A549 (cell line): ENCODE measurements around the gene TTC7B. TPM values are rescaled to one million over a fixed set of nuclear protein-coding genes. Genes with fewer than 3 reads are reported as not detected.

Experiments
- ATAC-seq, 2 experiments: fragments of 200-7000 bp in 1 of 2; fragments of >200 bp in 1 of 2; cut with Nextera tagmentation in 1 of 2; cut with Tn5 transposase in 1 of 2; 3 replicates each; pipeline versions ENCODE4 v1.8.0 to v1.9.1; 2018 to 2020; ENCODE audit warnings: mild to moderate bottlenecking in 1 of 2, moderate library complexity in 1 of 2
- CTCF ChIA-PET: fragments of 300-600 bp; sonication (Branson Sonifier 250); formaldehyde crosslinking; extraction: SDS; loops from one replicate; lab custom pipeline; 2021; ENCODE audit warnings: antibody characterized with exemption, inconsistent platforms; lab: Yijun Ruan, JAX
- POLR2A ChIA-PET: fragments of 350-600 bp; formaldehyde crosslinking; extraction: SDS; loops from one replicate; lab custom pipeline; 2021; ENCODE audit warnings: antibody characterized with exemption, inconsistent platforms; lab: Yijun Ruan, JAX
- DNase-seq, 2 experiments: peaks; one replicate each; pipeline versions ENCODE4 v3.0.0 to v3.0.0-alpha.2; 2011 to 2016; ENCODE audit warnings: low read depth in 1 of 2, low spot score in 1 of 2
- FAIRE-seq: peaks from 2 replicates; lab custom pipeline; 2011; peaks lifted over from hg19 to GRCh38; lab: Jason Lieb, UNC
- H3K27ac ChIP-seq, 2 experiments: fragments of >200 bp; sonication (Bioruptor Twin); formaldehyde crosslinking; 3 replicates each; pipeline ENCODE4 v1.5.1; 2016 to 2017
- H3K4me1 ChIP-seq: fragments of >200 bp; sonication (Bioruptor Twin); formaldehyde crosslinking; 3 replicates; pipeline ENCODE4 v1.6.1; 2016
- H3K4me2 ChIP-seq: fragments of >200 bp; sonication (Bioruptor Twin); formaldehyde crosslinking; 3 replicates; pipeline ENCODE4 v1.6.1; 2016
- H3K4me3 ChIP-seq: fragments of >200 bp; sonication (Bioruptor Twin); formaldehyde crosslinking; 3 replicates; pipeline ENCODE4 v1.5.1; 2016
- H3K9me3 ChIP-seq: fragments of >200 bp; sonication (Bioruptor Twin); formaldehyde crosslinking; 3 replicates; pipeline ENCODE4 v1.6.1; 2016
- CBX2 ChIP-seq: fragments of 200-600 bp; sonication (generic); IDR thresholded peaks from 2 replicates; pipeline ENCODE4 v1.6.1; 2016; ENCODE audit warnings: low read depth, mild to moderate bottlenecking, borderline replicate concordance
- CEBPB ChIP-seq, 2 experiments: fragments of >200 bp in 1 of 2; sonication (Bioruptor Twin) in 1 of 2; formaldehyde crosslinking in 1 of 2; IDR thresholded peaks; 2 replicates each; pipeline ENCODE4 v1.6.1; 2012 to 2016
- E2F6 ChIP-seq: IDR thresholded peaks from 2 replicates; pipeline ENCODE4 v1.6.1; 2012; ENCODE audit warnings: low read depth, borderline replicate concordance
- EHMT2 ChIP-seq: fragments of 200-600 bp; sonication (generic); IDR thresholded peaks from 2 replicates; pipeline ENCODE4 v1.6.1; 2016; ENCODE audit warnings: antibody characterized with exemption, low read depth, mild to moderate bottlenecking, moderate library complexity
- ELK1 ChIP-seq: fragments of 150-350 bp; IDR thresholded peaks from 2 replicates; pipeline ENCODE4 v1.6.1; 2014; ENCODE audit warnings: low read depth, mild to moderate bottlenecking, low read length
- EP300 ChIP-seq, 2 experiments: fragments of >200 bp; sonication (Bioruptor Twin); formaldehyde crosslinking; IDR thresholded peaks; 2 replicates in 1 of 2; 3 replicates in 1 of 2; pipeline ENCODE4 v1.6.1; 2016 to 2017
- ESRRA ChIP-seq: fragments of 150-350 bp; IDR thresholded peaks from 2 replicates; pipeline ENCODE4 v1.6.1; 2014; ENCODE audit warnings: mild to moderate bottlenecking, low read length, borderline replicate concordance
- FOSB ChIP-seq: fragments of 250-450 bp; sonication (Bioruptor Pico); IDR thresholded peaks from 2 replicates; pipeline ENCODE4 v1.5.0; 2020; ENCODE audit warnings: mild to moderate bottlenecking, moderate library complexity
- HDAC2 ChIP-seq: fragments of 200-600 bp; sonication (generic); IDR thresholded peaks from 2 replicates; pipeline ENCODE4 v1.6.1; 2016
- HMGXB4 ChIP-seq: fragments of 250-450 bp; sonication (Bioruptor Pico); IDR thresholded peaks from 2 replicates; pipeline ENCODE4 v1.5.0; 2021; ENCODE audit warnings: mild to moderate bottlenecking, moderate library complexity, borderline replicate concordance
- HOXA7 ChIP-seq: fragments of 250-450 bp; sonication (Bioruptor Pico); IDR thresholded peaks from 2 replicates; pipeline ENCODE4 v1.5.0; 2020; ENCODE audit warnings: mild to moderate bottlenecking, moderate library complexity
- JUN ChIP-seq, 2 experiments: fragments of >200 bp; sonication (Bioruptor Twin); formaldehyde crosslinking; IDR thresholded peaks; 2 replicates in 1 of 2; 3 replicates in 1 of 2; pipeline ENCODE4 v1.6.1; 2016 to 2017
- KDM5A ChIP-seq: fragments of 200-600 bp; sonication (generic); IDR thresholded peaks from 2 replicates; pipeline ENCODE4 v1.6.1; 2016; ENCODE audit warnings: antibody characterized with exemption, mild to moderate bottlenecking
- MAFK ChIP-seq: fragments of 450-650 bp; IDR thresholded peaks from 2 replicates; pipeline ENCODE4 v1.6.1; 2014; ENCODE audit not compliant: partially characterized antibody
- MAZ ChIP-seq: fragments of 150-350 bp; IDR thresholded peaks from 2 replicates; pipeline ENCODE4 v1.6.1; 2014; ENCODE audit warnings: antibody characterized with exemption, low read depth, low read length, borderline replicate concordance
- PBX3 ChIP-seq: IDR thresholded peaks from 2 replicates; pipeline ENCODE4 v1.6.1; 2012
- RAD21 ChIP-seq, 2 experiments: fragments of >200 bp in 1 of 2; sonication (Bioruptor Twin) in 1 of 2; formaldehyde crosslinking in 1 of 2; IDR thresholded peaks in 1 of 2; conservative IDR thresholded peaks in 1 of 2; 2 replicates in 1 of 2; 3 replicates in 1 of 2; pipeline ENCODE4 v1.6.1; 2012 to 2018; ENCODE audit warnings: inconsistent platforms in 1 of 2
- REST ChIP-seq: fragments of 200-600 bp; sonication (generic); IDR thresholded peaks from 2 replicates; pipeline ENCODE4 v1.6.1; 2016; ENCODE audit warnings: antibody characterized with exemption, mild to moderate bottlenecking, moderate library complexity
- SREBF2 ChIP-seq: fragments of 450-650 bp; IDR thresholded peaks from 2 replicates; pipeline ENCODE4 v1.6.1; 2014; ENCODE audit warnings: mild to moderate bottlenecking, moderate library complexity
- TP53 ChIP-seq: fragments of 250-450 bp; sonication (Bioruptor Pico); IDR thresholded peaks from 2 replicates; pipeline ENCODE4 v1.5.0; 2021; ENCODE audit warnings: mild to moderate bottlenecking, moderate library complexity
- ZSCAN20 ChIP-seq: fragments of 250-450 bp; sonication (Bioruptor Pico); IDR thresholded peaks from 2 replicates; pipeline ENCODE4 v1.8.0; 2022; ENCODE audit warnings: mild to moderate bottlenecking, moderate library complexity
- WGBS: methylation state at CpG from one replicate; pipeline ENCODE4 v1.1.6; 2017; ENCODE audit errors: missing lambda C conversion rate; 5-methylcytosine and 5-hydroxymethylcytosine counted together
- polyA plus RNA-seq, 4 experiments: library from polyadenylated mRNA; depleted of rRNA in 3 of 4; stranded (reverse); fragments of >200 nt; fragmentation: RNase III in 1 of 4; extraction: RNeasy Plus Mini Kit Qiagen cat#74134 plus additional on column Dnase treatment in 1 of 4; gene quantifications; 2 replicates in 3 of 4; 3 replicates in 1 of 4; pipeline ENCODE4 v1.2.3, GENCODE V29; 2011 to 2017

Gene TTC7B
- polyA plus RNA-seq, 2 of the 4 experiments (the other 2 are of a cell fraction): 16.6 to 28.0 TPM

GRCh38 chr14:90831821-90832220 lies 15.6 kb upstream of the TTC7B start:
- CTCF ChIA-PET: no interaction called here
- no peak for DNase-seq
- no peaks in the 10 kb centered on the region for H3K4me1 ChIP-seq
- TF ChIP-seq MAZ: no peak
- TF ChIP-seq, all 56 proteins: peak for 0
- no peak overlapping the region for H3K27ac ChIP-seq
- no peak for ATAC-seq
- no peak overlapping the region for H3K4me2 ChIP-seq
- FAIRE-seq: no peak
- POLR2A ChIA-PET: no interaction called here
- H3K9me3 ChIP-seq: no peaks in the 10 kb centered on the region
- WGBS: 93% methylated on average over 10 of the region's 10 CpGs
- no peak overlapping the region for H3K4me3 ChIP-seq

GRCh38 chr14:90830931-90831701 lies 14.9 kb upstream of the TTC7B start:
- POLR2A ChIA-PET: no interaction called here
- no peak for ATAC-seq
- H3K4me2 ChIP-seq: no peak overlapping the region
- no peak for FAIRE-seq
- 54% methylated on average over 17 of the region's 26 CpGs for WGBS
- H3K9me3 ChIP-seq: no peaks in the 10 kb centered on the region
- no peak overlapping the region for H3K4me3 ChIP-seq
- CTCF ChIA-PET: interaction anchor here (0.9 kb wide), 1 partner anchor 342 kb away, joined by 6 read pairs; no protein-coding TSS in a partner anchor
- no peak for DNase-seq
- no peak overlapping the region for H3K27ac ChIP-seq
- TF ChIP-seq CEBPB (IDR thresholded peaks at IDR 0.05): no peak
- no peak for TF ChIP-seq HDAC2
- TF ChIP-seq PBX3: no peak
- TF ChIP-seq TP53 (CRISPR knock-in tag): no peak
- TF ChIP-seq JUN (IDR thresholded peaks at IDR 0.05): no peak
- TF ChIP-seq MAFK: no peak
- TF ChIP-seq RAD21 (conservative IDR thresholded peaks at IDR 0.05 in 1 of 2, IDR thresholded peaks at IDR 0.05 in 1 of 2): no peak
- TF ChIP-seq EP300 (IDR thresholded peaks at IDR 0.05): no peak
- no peak for TF ChIP-seq CBX2
- TF ChIP-seq ESRRA: no peak
- no peak for TF ChIP-seq ZSCAN20 (CRISPR knock-in tag)
- no peak for TF ChIP-seq HOXA7
- TF ChIP-seq SREBF2: no peak
- TF ChIP-seq E2F6: no peak
- no peak for TF ChIP-seq FOSB (CRISPR knock-in tag)
- TF ChIP-seq HMGXB4 (CRISPR knock-in tag): no peak
- TF ChIP-seq ELK1: no peak
- TF ChIP-seq REST: no peak
- no peak for TF ChIP-seq EHMT2
- no peak for TF ChIP-seq KDM5A
- H3K4me1 ChIP-seq: no peaks in the 10 kb centered on the region
